Stimulated activated CD8-positive, alpha-beta memory T cell treated with anti-CD3 and anti-CD28 coated beads, Interleukin-2, amount 100 ng/mL, for 48 hours (primary cell): ENCODE data around the gene PLCL1.

ENCODE experiments used
- DNase-seq, 2 donors: peaks; one replicate each; pipeline ENCODE4 v3.0.0-alpha.2; 2020; ENCODE audit warnings: low read depth in 2 of 2

The PLCL1 gene

GRCh38 chr2:197804049-197804757, at the start of gene PLCL1:
Gene PLCL1 (plus strand): TSS chr2:197804593.
- DNase-seq: peak; percentile 78 to 83

DNA sequence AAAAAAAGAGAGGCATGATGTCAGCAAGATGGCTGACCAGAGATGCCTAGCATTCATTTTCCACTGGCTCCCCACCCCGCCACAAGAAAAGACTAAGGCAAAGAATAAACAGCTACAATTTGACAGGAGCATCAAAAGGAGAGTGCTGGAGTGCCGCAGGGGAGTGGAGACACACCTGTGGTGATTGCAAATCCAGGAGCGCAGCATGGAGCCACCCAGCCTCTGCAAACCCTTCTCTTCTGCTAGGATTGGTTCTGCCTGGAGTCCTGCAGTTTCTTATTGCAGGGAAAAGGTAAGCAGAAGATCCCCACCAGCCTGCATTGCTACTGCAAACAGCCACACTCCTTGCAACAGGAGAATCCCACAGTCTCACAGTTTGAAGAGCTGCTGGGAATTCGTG, 45.4 kb upstream of the PLCL1 start:
- no peak for DNase-seq

GRCh38 chr2:197759625-197760292, 44.6 kb upstream of the PLCL1 start:
- DNase-seq: no peak

GRCh38 chr2:197760293-197760657, 44.1 kb upstream of the PLCL1 start:
- no peak for DNase-seq

- no peak for DNase-seq
Measured at GRCh38 chr2:197777823-197778407, 26.5 kb upstream of the PLCL1 start.

DNA sequence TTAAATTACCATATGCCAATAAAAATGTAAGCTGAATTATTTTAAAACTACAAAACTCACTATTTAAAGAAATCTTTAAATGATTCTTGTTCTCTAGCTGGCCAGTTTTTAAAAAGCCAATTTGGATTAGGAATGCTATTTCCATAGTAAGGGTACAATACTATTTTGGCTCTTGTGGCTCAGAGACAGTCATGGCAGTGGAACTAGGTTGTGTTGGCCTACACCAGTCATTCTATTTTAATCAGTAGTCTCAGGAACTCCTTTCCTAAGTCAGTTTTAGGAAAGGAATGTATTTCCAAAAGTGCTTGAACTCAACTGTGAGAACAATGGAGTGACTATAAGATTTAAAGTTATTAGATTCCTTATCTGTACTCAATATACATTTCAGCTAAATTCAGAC, 25.1 kb upstream of the PLCL1 start:
- no peak for DNase-seq

GRCh38 chr2:197782126-197782525, 22.3 kb upstream of the PLCL1 start:
- no peak for DNase-seq

- DNase-seq: no peak
Measured at GRCh38 chr2:197784956-197785941, 19.1 kb upstream of the PLCL1 start, which contains the start of gene BOLL. Gene BOLL (minus strand): TSS chr2:197785319. CDS start chr2:197781850, 3,469 bp downstream.

- DNase-seq: peak; percentile 57 to 64
Measured at GRCh38 chr2:197786010-197786877, 18.1 kb upstream of the PLCL1 start.

GRCh38 chr2:197793456-197793855, 10.9 kb upstream of the PLCL1 start:
- DNase-seq: no peak

GRCh38 chr2:197795277-197795676, 9.1 kb upstream of the PLCL1 start:
- DNase-seq: no peak

GRCh38 chr2:197798187-197798586, 6.2 kb upstream of the PLCL1 start:
- no peak for DNase-seq

DNA sequence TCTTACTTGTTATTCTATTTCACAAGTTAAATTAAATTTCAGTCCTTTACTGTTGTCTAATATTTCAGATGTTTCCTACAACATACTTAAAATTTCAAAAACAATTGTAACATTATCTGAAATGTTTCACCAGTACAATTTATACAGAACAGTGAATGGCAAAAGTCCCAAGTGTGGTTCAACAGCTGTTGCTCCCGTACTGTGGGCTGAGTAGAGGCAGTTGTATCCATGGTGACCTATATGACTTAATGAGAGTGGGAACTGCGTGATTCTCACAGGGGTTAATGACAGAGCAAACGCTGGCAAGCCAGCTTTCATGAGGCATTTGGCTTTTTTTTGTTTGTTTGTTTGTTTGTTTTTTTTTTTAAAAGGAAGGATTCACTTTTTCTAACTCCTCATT, 5.3 kb upstream of the PLCL1 start:
- DNase-seq: no peak

- no peak for DNase-seq
Measured at GRCh38 chr2:197800091-197800490, 4.3 kb upstream of the PLCL1 start.

GRCh38 chr2:197801033-197801432, 3.4 kb upstream of the PLCL1 start:
- DNase-seq: no peak

- DNase-seq: no peak
Measured at GRCh38 chr2:197803033-197803444, 1.4 kb upstream of the PLCL1 start.

DNA sequence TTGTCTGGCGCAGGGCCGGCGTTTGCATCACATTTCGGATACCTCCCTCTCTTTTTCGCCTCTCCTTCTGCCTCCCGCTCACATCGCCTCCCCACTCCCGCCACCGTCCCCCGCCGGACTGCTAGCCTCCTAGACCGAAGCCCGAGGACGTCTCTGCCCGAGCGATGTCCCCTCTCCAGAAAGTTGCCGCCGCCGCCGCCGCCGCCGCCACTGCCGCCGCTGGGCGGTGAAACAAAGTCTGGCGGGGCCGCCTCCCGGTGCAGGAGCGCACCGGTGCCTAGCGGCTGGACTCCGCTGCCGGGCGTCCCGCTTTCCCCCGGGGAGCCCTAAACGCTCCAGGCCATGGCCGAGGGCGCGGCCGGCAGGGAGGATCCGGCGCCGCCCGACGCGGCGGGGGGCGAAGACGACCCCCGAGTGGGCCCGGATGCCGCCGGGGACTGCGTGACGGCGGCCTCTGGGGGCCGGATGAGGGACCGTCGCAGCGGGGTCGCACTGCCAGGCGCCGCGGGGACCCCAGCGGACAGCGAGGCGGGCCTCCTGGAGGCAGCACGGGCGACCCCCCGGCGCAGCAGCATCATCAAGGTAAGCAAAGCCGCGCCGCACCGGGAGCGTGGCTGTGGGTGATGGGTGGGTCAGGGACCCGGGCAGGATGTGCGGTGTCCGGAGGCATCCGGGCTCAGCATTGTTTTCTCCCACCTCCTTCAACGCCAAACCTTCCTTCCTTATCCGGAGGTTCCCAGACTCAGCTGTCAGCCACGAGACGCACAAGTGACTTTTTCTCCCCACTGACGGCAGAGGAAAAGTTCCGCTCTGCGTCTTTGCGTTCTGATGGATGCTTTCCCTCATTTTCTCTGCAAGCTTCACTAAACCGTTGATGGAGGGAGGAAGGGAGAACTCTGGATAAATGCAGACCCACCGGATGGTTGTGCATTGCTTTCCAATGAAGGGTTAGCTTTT, 643 bp downstream of the PLCL1 start:
- peak in 1 of 2 donors; percentile 17 for DNase-seq

DNA sequence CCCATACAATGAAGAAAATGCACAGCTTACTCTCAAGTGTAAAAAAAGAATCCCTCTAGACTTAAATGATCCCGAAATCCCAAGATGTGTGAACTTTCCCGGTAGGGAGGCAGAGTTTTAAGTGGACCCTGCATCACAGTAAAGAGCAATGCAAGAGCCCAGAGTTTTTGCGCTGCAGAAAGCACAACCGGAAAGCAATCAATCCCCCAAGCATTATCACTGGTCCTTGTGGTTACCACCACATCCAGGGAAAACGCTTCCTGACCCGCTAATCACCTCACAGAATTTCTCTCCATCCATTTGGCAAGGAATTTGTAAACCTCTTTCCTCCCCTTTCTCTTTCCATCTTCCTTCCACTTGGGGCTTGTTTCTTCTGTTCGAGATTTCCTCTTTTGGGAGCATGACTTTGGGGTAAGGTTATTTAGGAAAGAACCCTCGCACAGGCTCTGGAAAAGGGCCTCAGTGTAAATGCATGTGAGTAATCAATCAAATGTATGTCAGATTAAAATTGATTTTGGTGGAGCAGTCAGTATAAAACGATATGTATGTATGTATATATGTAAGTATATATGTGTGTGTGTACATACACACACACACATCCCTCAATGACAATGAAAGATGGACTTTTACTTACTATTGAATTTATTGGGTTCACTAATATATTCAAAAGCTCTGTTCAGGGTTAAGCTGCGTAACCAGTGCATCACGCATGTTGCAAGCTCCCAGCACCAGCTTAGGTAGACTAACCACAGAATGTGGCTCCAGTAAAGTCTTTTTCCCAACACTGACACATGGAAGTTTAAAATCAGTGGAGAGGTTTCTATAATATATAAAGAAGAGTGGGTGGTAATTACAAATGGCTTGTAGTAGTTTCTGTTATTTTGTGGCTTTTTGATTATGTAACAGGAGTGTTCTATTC, 1.6 kb downstream of the PLCL1 start:
- DNase-seq: no peak

GRCh38 chr2:197809064-197809463, 4.7 kb downstream of the PLCL1 start:
- no peak for DNase-seq
